T47D (cell line): ENCODE results near the gene ITGB4.

Experiments
- DNase-seq, 2 experiments: peaks; one replicate each; pipeline versions ENCODE4 v3.0.0 to v3.0.0-alpha.2; 2011 to 2012; ENCODE audit warnings: low read depth in 1 of 2, low spot score in 1 of 2
- JUND ChIP-seq: IDR thresholded peaks from 2 replicates; pipeline ENCODE4 v1.6.1; 2012; ENCODE audit warnings: low read depth
- in situ Hi-C: cut with HindIII; loops from 2 replicates; pipeline ENCODE4 v1.10.0; 2016; ENCODE audit warnings: low sequenced_read_pairs, low pct_unique_long_range_greater_than_20kb

ITGB4 gene

DNA sequence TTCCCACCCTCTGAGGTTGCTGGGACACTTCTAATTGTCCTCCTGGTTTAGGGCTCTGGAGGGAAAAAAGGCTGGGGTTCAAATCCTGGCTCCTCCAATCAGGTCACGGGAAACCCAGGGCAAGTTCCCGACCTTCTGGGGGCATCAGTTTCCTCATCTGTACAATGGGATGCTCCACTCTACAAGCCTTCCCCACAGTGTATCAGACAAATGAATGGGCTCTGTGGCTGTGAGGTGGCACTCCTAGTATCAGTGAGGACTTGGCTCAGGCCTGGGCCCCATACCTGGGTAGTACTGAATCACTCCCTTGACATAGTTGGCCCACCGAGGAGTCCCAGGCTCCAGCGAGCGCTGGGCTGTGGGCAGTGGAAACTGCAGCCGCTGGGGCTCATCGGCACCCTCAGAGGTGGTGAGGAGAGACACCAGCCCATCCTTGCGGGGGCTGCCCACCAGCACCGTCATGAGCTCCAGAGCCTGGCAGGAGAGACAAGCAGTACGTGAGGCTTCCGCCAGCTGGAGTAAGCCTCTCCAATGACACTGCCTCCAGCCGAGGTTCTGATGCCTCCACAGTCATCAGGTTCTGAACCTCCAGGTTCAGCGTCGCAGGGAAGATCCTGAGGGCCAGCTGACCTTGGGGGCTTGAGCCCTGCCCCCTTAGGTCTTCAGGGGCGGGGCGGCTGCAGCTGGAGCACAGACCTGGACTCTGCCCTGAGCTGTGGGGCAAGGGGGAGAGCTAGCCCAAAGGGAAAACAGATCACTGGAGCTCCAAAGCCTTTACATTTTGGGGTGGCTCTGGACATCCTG, 42.6 kb downstream of the ITGB4 start:
- no peak for TF ChIP-seq JUND
- in situ Hi-C loops = no loop called here
- DNase-seq = no peak

GRCh38 chr17:75764417-75764710, 43.1 kb downstream of the ITGB4 start:
- DNase-seq = no peak
- in situ Hi-C loops = no loop called here
- no peak for TF ChIP-seq JUND

GRCh38 chr17:75764711-75765421, 43.6 kb downstream of the ITGB4 start, which contains the start of gene GALK1:
TSS of gene GALK1 (minus strand) at chr17:75765192. CDS start at chr17:75765136, 56 bp downstream.
- no peak for TF ChIP-seq JUND
- DNase-seq = peak; percentile 82 to 87
- in situ Hi-C loops = no loop called here

- DNase-seq = no peak
- in situ Hi-C loops = no loop called here
- no peak for TF ChIP-seq JUND
Observed at GRCh38 chr17:75765981-75766380, 44.7 kb downstream of the ITGB4 start.

DNA sequence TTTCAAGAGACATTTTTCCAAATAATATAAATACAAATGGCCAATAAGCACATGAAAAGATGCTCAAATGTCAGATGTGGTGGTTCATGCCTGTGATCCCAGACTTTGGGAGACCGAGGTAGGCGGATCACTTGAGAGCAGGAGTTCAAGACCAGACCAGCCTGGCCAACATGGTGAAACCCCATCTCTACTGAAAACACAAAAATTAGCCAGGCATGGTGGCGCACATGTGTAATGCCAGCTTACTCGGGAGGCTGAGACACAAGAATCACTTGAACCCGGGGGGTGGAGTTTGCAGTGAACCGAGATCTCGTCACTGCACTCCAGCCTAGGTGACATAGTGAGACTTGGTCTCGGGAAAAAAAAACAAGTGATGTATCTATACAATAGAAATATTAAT, 46.6 kb downstream of the ITGB4 start:
- in situ Hi-C loops = no loop called here
- TF ChIP-seq JUND = no peak
- DNase-seq = no peak

DNA sequence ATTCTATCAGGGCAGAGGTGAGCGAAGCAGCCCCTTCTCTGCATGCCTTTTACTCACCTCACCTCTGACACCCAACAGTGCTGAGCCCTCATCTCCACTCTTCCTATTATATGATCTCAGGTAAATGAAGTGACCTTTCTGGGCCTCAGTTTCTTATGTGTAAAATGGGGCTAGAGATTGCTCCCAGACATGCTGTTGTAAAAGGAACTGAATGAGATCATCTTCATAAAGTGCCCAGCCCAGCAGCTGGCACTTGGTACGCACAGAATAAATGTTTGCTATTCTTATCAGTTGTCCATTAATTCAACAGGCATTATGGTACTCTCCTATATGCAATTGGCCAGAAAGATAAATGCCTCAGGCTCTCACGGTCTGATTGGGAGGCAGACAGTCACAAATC, 48.3 kb downstream of the ITGB4 start:
- no peak for DNase-seq
- no peak for TF ChIP-seq JUND
- in situ Hi-C loops = no loop called here

- in situ Hi-C loops = no loop called here
- TF ChIP-seq JUND = no peak
- peak; percentile 50 to 77 for DNase-seq
Observed at GRCh38 chr17:75771334-75772281, 50.3 kb downstream of the ITGB4 start.

- TF ChIP-seq JUND = no peak
- in situ Hi-C loops = no loop called here
- DNase-seq = no peak
Observed at GRCh38 chr17:75773121-75773807, 52.0 kb downstream of the ITGB4 start.

- no peak for DNase-seq
- TF ChIP-seq JUND = no peak
- in situ Hi-C loops = no loop called here
Observed at GRCh38 chr17:75773808-75774470, 52.7 kb downstream of the ITGB4 start.

GRCh38 chr17:75774471-75774990, 53.3 kb downstream of the ITGB4 start:
- TF ChIP-seq JUND = no peak
- DNase-seq = no peak
- in situ Hi-C loops = no loop called here

DNA sequence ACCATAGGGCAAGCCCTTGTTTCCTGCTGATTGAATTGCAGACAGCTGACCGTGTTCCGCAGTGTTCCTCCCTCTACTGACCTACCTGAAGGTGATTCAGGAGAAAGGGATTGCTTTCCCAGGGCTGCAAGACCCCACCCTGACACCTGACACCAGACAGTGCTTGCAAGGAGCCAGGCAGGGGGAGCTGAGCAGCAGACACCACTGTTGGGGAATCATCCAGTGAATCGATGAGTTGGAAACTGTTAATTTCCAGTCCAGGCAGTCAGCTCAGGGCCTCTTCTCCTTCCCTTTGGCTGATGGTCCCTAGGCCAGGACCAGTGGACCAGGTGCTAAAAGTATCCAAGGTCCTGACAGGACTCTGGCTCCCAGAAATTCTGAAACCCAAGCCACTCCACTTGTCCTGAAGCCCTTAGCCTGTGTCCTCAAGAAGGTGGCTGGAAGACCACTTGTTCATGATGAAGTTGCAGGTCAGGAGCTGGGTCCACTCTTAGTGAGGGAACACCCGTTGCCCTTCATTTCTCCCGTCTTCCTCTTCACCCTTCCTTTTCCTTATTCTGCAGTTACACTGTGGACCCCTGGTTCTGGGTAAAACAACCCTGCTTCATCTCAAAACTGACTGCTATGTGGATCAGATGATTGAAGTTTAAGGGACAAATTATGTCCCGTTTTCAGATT, 53.9 kb downstream of the ITGB4 start:
- no peak for TF ChIP-seq JUND
- in situ Hi-C loops = no loop called here
- DNase-seq = peak in 1 of 2 experiments; percentile 33
